Psoas muscle (tissue), 8 donors: ENCODE results near the gene HS2ST1. TPM values are rescaled to one million over a fixed set of nuclear protein-coding genes. Genes with fewer than 3 reads are reported as not detected.

Experiments used
- ATAC-seq, 4 donors: fragments of 200-7000 bp; cut with Tn5 transposase; one replicate each; pipeline ENCODE4 v1.9.1; 2020; ENCODE audit warnings: moderate library complexity in 3 of 4, mild to moderate bottlenecking in 2 of 4
- DNase-seq, 2 donors: peaks; one replicate each; pipeline ENCODE4 v3.0.0-alpha.2; 2020
- H3K27ac ChIP-seq: fragments of 200-600 bp; one replicate; pipeline ENCODE4 v1.8.0; 2022
- H3K27me3 ChIP-seq, 3 donors: fragments of 200-600 bp in 1 of 3; one replicate each; pipeline versions ENCODE4 v1.6.1 to v1.8.0; 2013 to 2022; ENCODE audit warnings: low read length in 2 of 3, mild to moderate bottlenecking in 2 of 3, moderate library complexity in 1 of 3; ENCODE audit not compliant: insufficient read depth in 3 of 3
- H3K36me3 ChIP-seq, 2 donors: fragments of 200-600 bp in 1 of 2; one replicate each; pipeline versions ENCODE4 v1.6.1 to v1.8.0; 2013 to 2022; ENCODE audit warnings: low read depth in 1 of 2, mild to moderate bottlenecking in 1 of 2, moderate library complexity in 1 of 2; ENCODE audit not compliant: insufficient read depth in 1 of 2
- H3K4me1 ChIP-seq: fragments of 200-600 bp; one replicate; pipeline ENCODE4 v1.8.0; 2022
- H3K4me3 ChIP-seq: fragments of 200-600 bp; one replicate; pipeline ENCODE4 v1.8.0; 2022; ENCODE audit warnings: mild to moderate bottlenecking
- H3K9me3 ChIP-seq: fragments of 200-600 bp; one replicate; pipeline ENCODE4 v1.8.0; 2022
- WGBS, 3 donors: extraction: QIAGEN DNeasy Blood & Tissue Kit; methylation state at CpG; one replicate each; pipeline versions ENCODE4 v1.1.6 to v1.1.7; 2013; 5-methylcytosine and 5-hydroxymethylcytosine counted together
- intact Hi-C, 2 donors: fragments of 100-400 bp; cut with DNase I; formaldehyde crosslinking; loops; one replicate each; pipeline versions ENCODE4 v1.11.0 to v1.14.2; 2022
- polyA plus RNA-seq, 3 donors: library from polyadenylated mRNA; stranded (reverse); fragments of 200-250 nt; gene quantifications; one replicate each; pipeline ENCODE4 v1.2.3, GENCODE V29; 2013
- total RNA-seq, 4 donors: library from RNA; stranded (reverse); fragmentation: NEBNext Ultra II Directional in 2 of 4; extraction: Animal tissue kit (Norgen Biotek cat#: 25700) in 2 of 4; gene quantifications; one replicate each; pipeline versions ENCODE4 v1.2.1 to v1.2.4, GENCODE V29; 2021 to 2023
- TF ChIP-seq, protein P1 (sequence below): fragments of 200-600 bp; IDR thresholded peaks from one replicate; pipeline ENCODE4 v1.8.0; 2022; ENCODE audit warnings: antibody characterized with exemption
- donor health status: healthy with polysubstance abuse.
- donor health status: DM: no; HTN: no; CAD: no; lungs with moderate emphysema.
- donor health status: Bipolar disorder and iron deficiency.
- donor health status: healthy.
- donor health status: DM: yes; HTN: yes; CAD: no.
- donor health status: DM: no; HTN: no; CAD: no.
- donor health status: DM: no; HTN: no; CAD: no.
- donor health status: DM: yes; HTN: yes; CAD: no.

HS2ST1 gene
- total and polyA plus RNA-seq, 7 donors: 3.3 to 12.0 (median 8.1) TPM

DNA sequence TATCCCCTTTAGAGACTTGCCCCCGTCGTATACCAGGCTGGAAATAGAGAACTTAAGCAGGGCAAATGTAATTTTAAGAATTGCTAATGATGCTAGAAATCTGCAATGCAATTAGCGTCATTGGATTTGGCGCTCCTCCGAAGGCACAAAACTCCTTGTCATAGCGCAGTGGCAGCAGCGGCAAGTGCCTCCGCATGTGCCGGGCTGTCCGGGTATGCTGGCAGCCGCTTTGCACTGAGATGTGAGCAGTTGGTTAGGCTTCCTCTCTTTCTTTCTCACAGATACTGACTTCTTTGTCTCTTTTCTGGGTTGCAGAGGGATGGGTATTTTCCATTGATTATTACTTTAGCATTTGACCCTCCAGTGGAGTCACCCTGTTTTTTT, 220.9 kb downstream of the HS2ST1 start:
- H3K36me3 ChIP-seq: no peaks in the 10 kb centered on the region
- H3K4me1 ChIP-seq: no peaks in the 10 kb centered on the region
- WGBS, 3 donors: 85 to 95% (median 86%) methylated on average over 11 of the region's 11 CpGs
- H3K27ac ChIP-seq: no peak overlapping the region
- intact Hi-C loops: loop anchor here in 1 of 2 donors (10.0 kb wide), 2 partner anchors 159 to 819 kb away; no protein-coding TSS in a partner anchor
- peaks cover 0 to 3% (median 0%) of the 10 kb centered on the region in 3 donors for H3K27me3 ChIP-seq
- ATAC-seq (no peak), DNase-seq (no peak)
- TF ChIP-seq, protein P1, sequence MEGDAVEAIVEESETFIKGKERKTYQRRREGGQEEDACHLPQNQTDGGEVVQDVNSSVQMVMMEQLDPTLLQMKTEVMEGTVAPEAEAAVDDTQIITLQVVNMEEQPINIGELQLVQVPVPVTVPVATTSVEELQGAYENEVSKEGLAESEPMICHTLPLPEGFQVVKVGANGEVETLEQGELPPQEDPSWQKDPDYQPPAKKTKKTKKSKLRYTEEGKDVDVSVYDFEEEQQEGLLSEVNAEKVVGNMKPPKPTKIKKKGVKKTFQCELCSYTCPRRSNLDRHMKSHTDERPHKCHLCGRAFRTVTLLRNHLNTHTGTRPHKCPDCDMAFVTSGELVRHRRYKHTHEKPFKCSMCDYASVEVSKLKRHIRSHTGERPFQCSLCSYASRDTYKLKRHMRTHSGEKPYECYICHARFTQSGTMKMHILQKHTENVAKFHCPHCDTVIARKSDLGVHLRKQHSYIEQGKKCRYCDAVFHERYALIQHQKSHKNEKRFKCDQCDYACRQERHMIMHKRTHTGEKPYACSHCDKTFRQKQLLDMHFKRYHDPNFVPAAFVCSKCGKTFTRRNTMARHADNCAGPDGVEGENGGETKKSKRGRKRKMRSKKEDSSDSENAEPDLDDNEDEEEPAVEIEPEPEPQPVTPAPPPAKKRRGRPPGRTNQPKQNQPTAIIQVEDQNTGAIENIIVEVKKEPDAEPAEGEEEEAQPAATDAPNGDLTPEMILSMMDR: no peak
- no peak overlapping the region for H3K4me3 ChIP-seq
- H3K9me3 ChIP-seq: no peaks in the 10 kb centered on the region

DNA sequence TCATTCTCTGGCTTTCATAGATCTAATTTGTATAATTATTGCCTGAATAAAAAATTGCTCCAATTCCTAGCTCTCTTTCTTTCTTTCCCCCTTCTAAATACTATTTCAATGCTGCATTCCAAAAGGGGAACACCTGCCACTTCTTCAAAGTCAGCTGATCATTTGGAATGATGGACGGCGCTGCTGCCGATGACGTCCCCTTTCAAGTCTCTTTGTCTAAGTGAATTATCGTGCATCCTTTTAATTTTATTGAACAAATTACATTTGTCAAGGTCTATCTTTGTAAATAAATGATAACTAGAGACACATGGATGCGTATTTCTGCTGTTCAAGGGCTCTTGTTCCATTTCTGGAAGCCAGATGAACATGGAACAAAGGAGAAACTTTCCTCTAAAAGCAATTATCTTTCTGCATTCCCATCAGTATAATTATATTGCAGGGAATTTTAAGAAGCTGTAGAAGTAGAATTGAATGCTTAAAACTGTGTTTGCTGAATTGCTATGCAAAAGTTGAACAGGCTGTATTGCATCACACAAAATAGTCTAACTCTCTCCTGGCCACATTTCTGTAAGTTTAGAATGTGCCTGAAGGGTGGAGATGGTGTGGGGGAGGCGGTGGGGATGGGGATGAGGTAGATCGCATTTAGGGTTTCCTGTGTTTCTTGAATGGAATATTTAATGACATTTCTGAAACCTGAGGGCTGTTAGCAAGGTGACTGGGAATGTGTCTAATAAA, 222.3 kb downstream of the HS2ST1 start:
- Histone ChIP-seq H3K4me3 (no peak overlapping the region), H3K36me3 (no peaks in the 10 kb centered on the region), H3K27ac (no peak overlapping the region), H3K9me3 (no peaks in the 10 kb centered on the region), H3K27me3 (peaks cover 0 to 3% (median 0%) of the 10 kb centered on the region in 3 donors), H3K4me1 (no peaks in the 10 kb centered on the region)
- WGBS, 3 donors: 43 to 46% (median 43%) methylated on average over 8 of the region's 8 CpGs
- DNase-seq (no peak), ATAC-seq (no peak)
- intact Hi-C loops: loop anchor here in 1 of 2 donors (10.0 kb wide), 2 partner anchors 158 to 818 kb away; no protein-coding TSS in a partner anchor
- TF ChIP-seq, protein P1: no peak

DNA sequence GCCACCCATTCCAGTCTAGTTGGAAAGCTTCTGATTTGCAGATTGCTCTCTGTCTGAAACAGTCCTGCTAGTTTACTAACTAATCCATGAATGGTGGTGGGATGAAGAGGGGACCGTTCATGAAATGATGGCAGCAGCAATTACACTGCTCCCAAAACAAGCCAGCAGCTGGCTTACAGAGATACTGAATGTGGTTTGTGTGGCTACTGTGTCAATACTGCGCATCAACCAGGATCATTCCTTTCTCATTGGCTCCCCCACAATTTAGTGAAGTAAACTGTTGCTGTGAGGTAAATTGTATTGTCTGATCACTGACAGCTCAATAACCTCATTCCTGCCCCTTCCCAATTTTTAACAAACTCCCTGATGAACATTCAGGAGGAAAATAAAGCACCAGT, 222.9 kb downstream of the HS2ST1 start:
- Histone ChIP-seq H3K27ac (no peak overlapping the region), H3K4me3 (no peak overlapping the region), H3K4me1 (no peaks in the 10 kb centered on the region), H3K36me3 (no peaks in the 10 kb centered on the region), H3K9me3 (no peaks in the 10 kb centered on the region), H3K27me3 (peaks cover 0 to 3% (median 0%) of the 10 kb centered on the region in 3 donors)
- DNase-seq (no peak), ATAC-seq (no peak)
- intact Hi-C loops: loop anchor here in 1 of 2 donors (10.0 kb wide), 2 partner anchors 157 to 817 kb away; no protein-coding TSS in a partner anchor
- WGBS, 3 donors: 72 to 83% (median 77%) methylated on average over 2 of the region's 2 CpGs
- TF ChIP-seq, protein P1: no peak

DNA sequence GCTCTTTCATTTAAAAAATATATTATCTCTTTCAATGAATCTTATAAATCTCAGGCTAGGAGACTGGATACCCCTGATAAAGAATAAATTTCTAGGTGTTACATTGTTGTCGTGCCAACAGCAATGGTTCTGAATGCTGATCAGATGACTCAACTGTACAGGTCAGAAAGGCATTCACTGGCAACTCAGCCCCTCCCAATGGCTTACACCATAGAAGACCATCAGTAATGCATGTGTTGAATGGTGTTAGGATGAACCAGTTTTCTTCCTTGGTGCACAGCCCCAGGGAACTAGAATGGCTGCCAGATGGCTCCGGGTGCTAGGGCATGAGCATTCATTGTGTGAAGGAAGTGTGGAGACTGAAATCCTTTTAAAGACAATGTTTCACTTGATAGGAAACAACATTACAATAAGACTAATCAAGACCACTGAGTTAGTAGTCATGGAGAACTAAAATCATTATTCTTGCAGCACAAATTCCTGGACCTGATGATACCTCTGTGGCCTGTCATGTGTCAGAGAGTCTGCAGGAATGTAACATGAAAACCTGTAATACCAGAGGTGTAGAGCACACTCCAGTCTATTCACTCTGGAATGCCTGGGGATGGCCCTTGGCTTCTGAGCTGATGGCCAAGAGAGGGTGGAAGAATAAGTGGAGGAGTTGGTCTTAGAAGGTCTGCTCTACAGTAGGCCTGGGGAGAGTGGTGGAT, 226.6 kb downstream of the HS2ST1 start:
- Histone ChIP-seq H3K27me3 (no peaks in the 10 kb centered on the region), H3K4me3 (no peak overlapping the region), H3K9me3 (no peaks in the 10 kb centered on the region), H3K36me3 (no peaks in the 10 kb centered on the region), H3K4me1 (no peaks in the 10 kb centered on the region), H3K27ac (no peak overlapping the region)
- TF ChIP-seq, protein P1: no peak
- DNase-seq (no peak), ATAC-seq (no peak)
- 66 to 90% (median 85%) methylated on average over 2 of the region's 2 CpGs for WGBS, 3 donors
- intact Hi-C loops: loop anchor here in 1 of 2 donors (10.0 kb wide), 1 partner anchor 814 kb away; no protein-coding TSS in a partner anchor
